SH-SY5Y (cell line): Measurements from ENCODE around the gene TADA3.
A peak's percentile ranks its signal among the peaks of the same experiment; 100 is the strongest.

ENCODE experiments used
- GATA2 ChIP-seq: IDR thresholded peaks from 2 replicates; pipeline ENCODE4 v1.6.1; 2011; ENCODE audit warnings: mild to moderate bottlenecking, low read depth, low read length
- GATA3 ChIP-seq: IDR thresholded peaks from 2 replicates; pipeline ENCODE4 v1.6.1; 2011; ENCODE audit warnings: low read depth, mild to moderate bottlenecking, low read length, moderate library complexity

TADA3 gene

DNA sequence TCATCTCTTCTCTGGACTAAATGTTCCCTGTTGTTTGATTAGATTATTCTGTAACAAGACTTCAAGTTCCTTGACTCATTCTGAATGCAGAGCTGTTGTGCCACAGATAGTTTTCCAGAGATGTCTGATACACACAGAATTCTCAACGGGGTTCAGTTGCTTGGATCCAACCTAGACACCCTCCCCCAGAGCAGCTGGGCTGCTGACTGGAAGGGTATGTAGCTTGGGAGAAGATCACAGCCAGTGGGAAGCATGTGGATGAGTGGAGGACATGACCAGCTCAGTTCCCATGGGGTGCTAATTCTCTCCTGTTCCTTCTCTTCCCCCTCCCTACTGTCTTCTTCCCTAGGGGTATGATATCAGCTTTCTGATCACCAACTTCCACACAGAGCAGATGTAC is 11.2 kb upstream of the TADA3 start:
- no peak for TF ChIP-seq GATA2
- TF ChIP-seq GATA3, result no peak

DNA sequence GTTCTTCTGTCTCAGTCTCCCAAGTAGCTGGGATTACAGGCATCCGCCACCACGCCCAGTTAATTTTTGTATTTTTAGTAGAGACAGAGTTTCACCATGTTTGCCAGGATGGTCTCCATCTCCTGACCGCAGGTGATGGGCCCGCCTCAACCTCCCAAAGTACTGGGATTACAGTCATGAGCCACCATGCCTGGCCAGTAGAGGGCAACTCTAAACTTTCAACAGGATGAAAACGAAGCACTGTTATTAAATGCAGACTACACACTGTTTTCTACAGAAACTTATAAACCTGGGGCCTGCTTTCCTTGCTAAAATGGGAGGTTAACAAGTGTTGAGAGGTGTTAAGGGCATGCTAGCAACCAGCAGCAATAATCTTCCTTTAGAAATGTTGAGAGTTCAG is 8.3 kb upstream of the TADA3 start:
- TF ChIP-seq GATA2, result no peak
- no peak for TF ChIP-seq GATA3

DNA sequence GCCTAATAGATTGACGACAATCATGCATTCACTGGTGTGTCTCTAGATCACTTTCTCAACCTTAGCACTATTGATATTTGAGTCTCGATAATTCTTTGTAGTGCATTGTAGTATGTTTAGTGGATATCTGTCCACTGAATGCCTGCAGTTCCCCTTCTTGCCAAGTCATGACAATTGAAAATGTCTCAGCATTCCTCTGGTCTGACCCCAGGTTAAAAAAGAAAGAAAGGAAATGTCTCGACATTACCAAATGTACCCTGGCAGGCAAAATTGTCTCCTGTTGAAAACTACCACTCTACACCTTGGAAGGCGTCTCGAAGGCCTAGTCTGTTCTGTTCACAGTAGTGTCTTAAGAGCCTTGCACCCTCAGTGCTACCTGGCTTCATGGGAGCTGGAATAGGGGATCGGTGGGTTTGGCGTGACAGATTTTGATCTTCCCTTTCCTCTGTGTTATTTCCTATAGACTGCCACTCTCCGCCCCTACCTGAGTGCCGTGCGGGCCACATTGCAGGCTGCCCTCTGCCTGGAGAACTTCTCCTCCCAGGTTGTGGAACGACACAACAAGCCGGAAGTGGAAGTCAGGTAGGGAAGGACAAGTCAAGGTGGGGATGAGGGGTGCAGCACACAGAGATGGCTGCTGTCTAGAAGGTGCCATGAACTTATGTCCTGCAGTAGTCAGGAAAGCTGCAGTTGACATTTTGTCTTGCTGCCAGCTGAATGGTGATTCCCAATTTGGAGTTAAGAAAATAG is 5.1 kb upstream of the TADA3 start:
- TF ChIP-seq GATA3 (no peak), GATA2 (no peak)

DNA sequence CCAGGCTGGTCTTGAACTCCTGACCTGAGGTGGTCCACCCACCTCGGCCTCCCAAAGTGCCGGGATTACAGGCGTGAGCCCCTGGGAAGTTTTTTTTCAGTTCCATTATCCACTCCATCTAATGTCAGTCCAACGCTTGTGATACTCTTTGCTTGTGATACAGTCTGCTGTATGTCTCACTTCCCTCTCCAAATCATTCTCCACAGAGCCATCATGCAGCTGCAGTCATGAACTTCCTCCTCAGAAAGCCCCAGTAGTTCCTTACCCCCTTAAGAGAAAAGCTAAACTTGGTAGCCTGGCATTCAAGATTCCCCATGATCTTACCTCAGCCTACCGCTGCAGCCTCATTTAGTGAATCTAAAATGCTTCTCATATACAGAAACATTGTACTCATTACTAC is 2.9 kb upstream of the TADA3 start:
- TF ChIP-seq GATA2 (no peak), GATA3 (no peak)

GRCh38 chr3:9794400-9794799 is 2.1 kb upstream of the TADA3 start:
- no peak for TF ChIP-seq GATA3
- TF ChIP-seq GATA2, result no peak

- 0 out of 2 replicates have a peak, but pooled peaks have one; percentile 6 for TF ChIP-seq GATA2
- no peak for TF ChIP-seq GATA3
Measured at GRCh38 chr3:9793161-9793781, 998 bp upstream of the TADA3 start.

GRCh38 chr3:9791790-9792404 is 376 bp downstream of the TADA3 start:
- TF ChIP-seq GATA2 (no peak), GATA3 (no peak)

GRCh38 chr3:9791127-9791526 is 1.1 kb downstream of the TADA3 start:
- no peak for TF ChIP-seq GATA2

GRCh38 chr3:9787714-9788113 is 4.6 kb downstream of the TADA3 start:
- TF ChIP-seq GATA3, result no peak
- no peak for TF ChIP-seq GATA2

DNA sequence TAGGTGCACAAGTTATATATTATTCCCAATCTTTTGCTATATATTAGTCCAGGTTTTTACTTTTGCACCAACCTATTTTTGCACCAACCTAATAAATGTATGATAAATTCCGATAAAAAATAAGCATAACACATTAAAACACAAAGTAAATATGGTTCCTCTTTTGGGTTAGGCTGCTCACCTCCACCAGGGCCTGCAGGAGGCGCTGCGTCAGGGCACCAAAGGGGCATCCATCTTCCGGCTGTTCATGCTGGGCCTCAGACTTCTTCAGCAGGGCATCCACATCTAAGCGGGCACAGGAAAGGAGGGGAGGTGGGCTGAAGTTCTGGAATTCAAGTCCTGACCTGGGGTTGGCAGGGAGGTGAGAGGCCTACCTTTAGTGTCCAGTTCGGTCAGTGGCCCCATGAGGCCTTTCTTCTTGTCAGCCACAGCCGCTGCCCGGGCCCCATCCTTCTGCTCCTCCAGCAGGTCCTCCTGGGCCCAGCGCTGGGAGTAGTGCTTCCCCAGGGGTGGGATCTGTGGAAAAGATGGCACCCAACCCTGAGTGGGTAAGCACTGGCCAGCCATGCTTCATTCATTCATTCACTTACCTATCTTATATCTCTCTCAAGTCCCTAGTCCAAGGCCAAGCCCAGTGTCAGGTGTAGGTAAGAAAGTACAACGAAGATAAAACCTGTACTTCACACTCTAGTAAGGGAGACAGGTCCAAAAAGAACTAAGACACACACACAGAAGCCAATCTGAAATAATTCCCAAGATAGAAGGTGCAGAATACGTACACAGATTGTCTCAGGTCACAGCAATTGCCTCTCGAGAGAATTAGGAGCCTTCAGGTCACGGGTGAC is 5.2 kb downstream of the TADA3 start:
- no peak for TF ChIP-seq GATA2
- no peak for TF ChIP-seq GATA3

DNA sequence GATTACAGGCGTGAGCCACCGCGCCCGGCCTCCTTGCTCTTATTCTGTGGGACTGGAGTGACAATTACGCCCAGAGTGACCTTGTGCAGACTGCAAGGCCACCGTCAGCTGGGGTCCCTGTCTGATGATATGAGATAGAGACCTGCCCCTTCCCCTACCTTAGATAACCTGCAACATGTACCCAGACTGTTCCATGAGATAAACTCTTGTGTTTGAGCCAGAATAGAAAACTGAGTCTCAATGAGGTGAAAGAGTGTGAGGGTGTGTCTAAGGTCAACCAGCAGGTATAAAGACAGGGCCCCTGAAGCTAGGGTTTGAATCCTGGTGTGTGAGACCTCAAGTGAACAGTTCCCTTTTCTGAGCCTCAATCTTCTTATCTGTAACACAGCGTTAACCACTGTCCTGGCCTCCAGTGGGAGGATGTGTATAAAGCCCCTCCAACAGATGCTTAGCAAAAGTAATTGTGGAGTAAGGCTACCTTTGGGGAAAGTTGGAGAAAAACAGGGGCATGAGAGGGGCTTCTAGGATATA is 6.0 kb downstream of the TADA3 start:
- TF ChIP-seq GATA2, result no peak
- no peak for TF ChIP-seq GATA3

GRCh38 chr3:9785602-9786001 is 6.7 kb downstream of the TADA3 start:
- TF ChIP-seq GATA3, result no peak
- TF ChIP-seq GATA2, result peak; percentile 66

DNA sequence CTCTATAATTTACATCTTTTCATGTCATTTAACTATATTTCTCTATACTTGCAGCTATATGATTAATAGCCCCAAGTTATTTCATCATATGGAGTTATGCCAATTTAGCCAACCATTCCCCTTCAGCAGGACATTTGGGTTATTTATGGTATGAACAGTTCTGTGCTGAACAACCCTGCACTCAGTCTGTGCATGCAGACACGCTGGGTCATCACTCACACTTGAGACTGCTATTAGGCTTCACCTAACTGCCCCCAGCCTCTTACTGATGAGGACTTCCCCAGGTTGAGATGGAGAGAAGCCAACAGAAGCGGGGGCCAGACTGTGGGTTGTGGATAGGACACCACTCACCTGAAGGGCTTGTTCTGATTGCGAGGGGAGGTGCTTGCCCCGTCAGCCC is 7.3 kb downstream of the TADA3 start:
- no peak for TF ChIP-seq GATA2
- TF ChIP-seq GATA3, result no peak

GRCh38 chr3:9783954-9784353 is 8.3 kb downstream of the TADA3 start:
- TF ChIP-seq GATA2, result no peak
- no peak for TF ChIP-seq GATA3

- TF ChIP-seq GATA3, result no peak
- no peak for TF ChIP-seq GATA2
Measured at GRCh38 chr3:9782770-9783169, 9.5 kb downstream of the TADA3 start.
